IMR-90 (cell line): ENCODE data around the gene HOXB6. TPM values are rescaled to one million over a fixed set of nuclear protein-coding genes. Genes with fewer than 3 reads are reported as not detected.

Experiments used
- ATAC-seq: fragments of 200-7000 bp; cut with Tn5 transposase; 2 replicates; pipeline ENCODE4 v1.9.1; 2020; ENCODE audit warnings: low read depth, mild to moderate bottlenecking, moderate library complexity
- BruUV-seq: library from RNA; stranded (reverse); fragments of 400-500 nt; replicated peaks from 2 replicates; lab custom pipeline; 2021; lab: Mats Ljungman, UMichigan
- CTCF ChIA-PET: fragments of 300-600 bp; formaldehyde crosslinking; extraction: SDS; loops from one replicate; lab custom pipeline; 2021; ENCODE audit warnings: antibody characterized with exemption; lab: Yijun Ruan, JAX
- POLR2A ChIA-PET: fragments of 300-600 bp; sonication (Branson Sonifier 250); formaldehyde crosslinking; loops from one replicate; lab custom pipeline; 2022; ENCODE audit warnings: antibody characterized with exemption; ENCODE audit not compliant: unreplicated experiment; lab: Charles Lee
- DNase-seq: peaks from one replicate; pipeline ENCODE4 v3.0.0; 2013
- H2AFZ ChIP-seq: replicated peaks from 2 replicates; pipeline ENCODE3; 2013; ENCODE audit warnings: low read length, mild to moderate bottlenecking; ENCODE audit not compliant: poor library complexity
- H2AK5ac ChIP-seq: 2 replicates; pipeline ENCODE4 v1.6.1; 2013; ENCODE audit warnings: low read depth, low read length, inconsistent platforms
- H2AK9ac ChIP-seq: replicated peaks from 2 replicates; pipeline ENCODE3; 2013; ENCODE audit warnings: mild to moderate bottlenecking, low read depth, low read length, moderate library complexity; ENCODE audit not compliant: poor library complexity
- H2BK120ac ChIP-seq: 2 replicates; pipeline ENCODE4 v1.6.1; 2013; ENCODE audit warnings: low read depth, low read length, inconsistent platforms
- H2BK15ac ChIP-seq: 3 replicates; pipeline ENCODE4 v1.6.1; 2013; ENCODE audit warnings: low read depth, low read length, inconsistent platforms
- H2BK20ac ChIP-seq: 2 replicates; pipeline ENCODE4 v1.6.1; 2013; ENCODE audit warnings: low read depth, mild to moderate bottlenecking, inconsistent platforms, low read length, moderate library complexity
- H2BK5ac ChIP-seq: 2 replicates; pipeline ENCODE4 v1.6.1; 2013; ENCODE audit warnings: mild to moderate bottlenecking, low read depth, low read length, inconsistent platforms; ENCODE audit not compliant: poor library complexity, severe bottlenecking
- H3K14ac ChIP-seq: replicated peaks from 2 replicates; pipeline ENCODE4 v1.6.1; 2013; ENCODE audit warnings: low read depth, low read length, inconsistent platforms
- H3K18ac ChIP-seq: 2 replicates; pipeline ENCODE4 v1.6.1; 2013; ENCODE audit warnings: low read depth, low read length, control low read depth
- H3K23ac ChIP-seq: 2 replicates; pipeline ENCODE4 v1.6.1; 2013; ENCODE audit warnings: low read depth, low read length, inconsistent platforms
- H3K27ac ChIP-seq: 2 replicates; pipeline ENCODE4 v1.5.1; 2013; ENCODE audit warnings: mild to moderate bottlenecking, control low read depth, low read length; ENCODE audit not compliant: insufficient read depth
- H3K27me3 ChIP-seq: 2 replicates; pipeline ENCODE4 v1.6.1; 2013; ENCODE audit warnings: low read length; ENCODE audit not compliant: control insufficient read depth, insufficient read depth
- H3K36me3 ChIP-seq: 2 replicates; pipeline ENCODE4 v1.6.1; 2013; ENCODE audit warnings: low read length, mixed read lengths; ENCODE audit not compliant: control insufficient read depth, insufficient read depth
- H3K4ac ChIP-seq: 2 replicates; pipeline ENCODE4 v1.6.1; 2013; ENCODE audit warnings: low read depth, low read length, inconsistent platforms
- H3K4me1 ChIP-seq: 2 replicates; pipeline ENCODE4 v1.6.1; 2013; ENCODE audit warnings: low read length, mixed read lengths; ENCODE audit not compliant: control insufficient read depth, insufficient read depth
- H3K4me2 ChIP-seq: 2 replicates; pipeline ENCODE4 v1.6.1; 2013; ENCODE audit warnings: low read depth, mild to moderate bottlenecking, control low read depth, low read length, moderate library complexity
- H3K4me3 ChIP-seq: 2 replicates; pipeline ENCODE4 v1.5.1; 2013; ENCODE audit warnings: low read depth, mild to moderate bottlenecking, control low read depth, low read length, moderate library complexity; ENCODE audit not compliant: insufficient read depth
- H3K56ac ChIP-seq: 2 replicates; pipeline ENCODE4 v1.6.1; 2013; ENCODE audit warnings: low read length, inconsistent platforms; ENCODE audit not compliant: insufficient read depth; ENCODE audit errors: extremely low read depth
- H3K79me1 ChIP-seq, 2 experiments: 2 replicates each; pipeline ENCODE4 v1.6.1; 2013; ENCODE audit warnings: low read length in 2 of 2, inconsistent platforms in 1 of 2, low read depth in 1 of 2
- H3K9ac ChIP-seq: 2 replicates; pipeline ENCODE4 v1.6.1; 2013; ENCODE audit warnings: low read depth, low read length, control low read depth
- H3K9me1 ChIP-seq: 2 replicates; pipeline ENCODE4 v1.6.1; 2013; ENCODE audit warnings: low read length, inconsistent platforms; ENCODE audit not compliant: insufficient read depth
- H3K9me3 ChIP-seq: 2 replicates; pipeline ENCODE4 v1.6.1; 2013; ENCODE audit warnings: low read length; ENCODE audit not compliant: control insufficient read depth, insufficient read depth
- H4K20me1 ChIP-seq: 2 replicates; pipeline ENCODE4 v1.6.1; 2013; ENCODE audit warnings: low read length, inconsistent platforms; ENCODE audit not compliant: insufficient read depth
- H4K5ac ChIP-seq: 2 replicates; pipeline ENCODE4 v1.6.1; 2013; ENCODE audit warnings: mild to moderate bottlenecking, low read depth, low read length, control low read depth
- H4K8ac ChIP-seq, 2 experiments: 2 replicates each; pipeline ENCODE4 v1.6.1; 2013; ENCODE audit warnings: low read depth in 2 of 2, low read length in 2 of 2, control low read depth in 1 of 2, inconsistent platforms in 1 of 2
- H4K91ac ChIP-seq: 2 replicates; pipeline ENCODE4 v1.6.1; 2013; ENCODE audit warnings: low read depth, low read length, inconsistent platforms; ENCODE audit not compliant: insufficient read depth
- CEBPB ChIP-seq: IDR thresholded peaks from 2 replicates; pipeline ENCODE4 v1.6.1; 2012; ENCODE audit warnings: low read depth, low read length, improper control_type of control experiment
- CTCF ChIP-seq: conservative IDR thresholded peaks from 2 replicates; pipeline ENCODE4 v1.5.1; 2012; ENCODE audit warnings: mild to moderate bottlenecking, low read depth, low read length, improper control_type of control experiment
- ELK1 ChIP-seq: fragments of 150-350 bp; IDR thresholded peaks from 2 replicates; pipeline ENCODE4 v1.6.1; 2016; ENCODE audit warnings: low read depth, mild to moderate bottlenecking, low read length, moderate library complexity, borderline replicate concordance
- FOS ChIP-seq: fragments of 150-350 bp; IDR thresholded peaks from 2 replicates; pipeline ENCODE4 v1.6.1; 2016; ENCODE audit warnings: low read depth, low read length
- MAFK ChIP-seq: IDR thresholded peaks from 2 replicates; pipeline ENCODE4 v1.6.1; 2012; ENCODE audit warnings: low read depth, low read length, improper control_type of control experiment
- MAZ ChIP-seq: IDR thresholded peaks from 2 replicates; pipeline ENCODE4 v1.6.1; 2012; ENCODE audit warnings: low read depth, mild to moderate bottlenecking, low read length, improper control_type of control experiment, moderate library complexity, borderline replicate concordance
- MXI1 ChIP-seq: IDR thresholded peaks from 2 replicates; pipeline ENCODE4 v1.6.1; 2012; ENCODE audit warnings: low read depth, mild to moderate bottlenecking, low read length, moderate library complexity, borderline replicate concordance
- NFE2L2 ChIP-seq: fragments of 150-350 bp; IDR thresholded peaks from 2 replicates; pipeline ENCODE4 v1.6.1; 2016; ENCODE audit warnings: low read depth, mild to moderate bottlenecking, low read length
- SMC3 ChIP-seq: fragments of 150-350 bp; IDR thresholded peaks from 2 replicates; pipeline ENCODE4 v1.6.1; 2016; ENCODE audit warnings: low read depth, mild to moderate bottlenecking, antibody characterized with exemption, low read length, moderate library complexity
- WGBS, 2 experiments: methylation state at CpG; one replicate each; pipeline versions ENCODE4 v1.1.5 to v1.1.7; 2013; ENCODE audit warnings: missing lambda C conversion rate in 2 of 2; ENCODE audit not compliant: insufficient read length in 1 of 2; ENCODE audit errors: extremely low coverage in 2 of 2; 5-methylcytosine and 5-hydroxymethylcytosine counted together
- dilution Hi-C: fragments of 300-500 bp; cut with HindIII; formaldehyde crosslinking; loops from one replicate; pipeline ENCODE4 v1.14.3; 2018; ENCODE audit warnings: low sequenced_read_pairs; ENCODE audit not compliant: unreplicated experiment
- in situ Hi-C: fragments of 300-500 bp; cut with MboI; formaldehyde crosslinking; loops from 3 replicates; pipeline ENCODE4 v1.14.3; 2019; ENCODE audit warnings: low sequenced_read_pairs, inconsistent platforms, mixed read lengths
- intact Hi-C: fragments of 100-400 bp; cut with micrococcal nuclease; formaldehyde crosslinking; loops from 2 replicates; pipeline ENCODE4 v1.10.0; 2022
- polyA plus RNA-seq, 3 experiments: library from polyadenylated mRNA; depleted of rRNA; stranded (reverse); fragments of >200 nt; gene quantifications; 2 replicates each; pipeline ENCODE4 v1.2.3, GENCODE V29; 2012; ENCODE audit warnings: low replicate concordance in 1 of 3
- total RNA-seq: library from RNA; depleted of rRNA; stranded (reverse); fragments of >200 nt; gene quantifications from 2 replicates; pipeline ENCODE4 v1.2.3, GENCODE V29; 2012
- TF ChIP-seq, protein P1 (sequence below): fragments of 150-350 bp; IDR thresholded peaks from 2 replicates; pipeline ENCODE4 v1.6.1; 2017; ENCODE audit warnings: mild to moderate bottlenecking, antibody characterized with exemption, low read length, low read depth

Gene HOXB6
- total and polyA plus RNA-seq, 2 of the 4 experiments (the other 2 are of a cell fraction): 11.1 to 42.2 TPM

DNA sequence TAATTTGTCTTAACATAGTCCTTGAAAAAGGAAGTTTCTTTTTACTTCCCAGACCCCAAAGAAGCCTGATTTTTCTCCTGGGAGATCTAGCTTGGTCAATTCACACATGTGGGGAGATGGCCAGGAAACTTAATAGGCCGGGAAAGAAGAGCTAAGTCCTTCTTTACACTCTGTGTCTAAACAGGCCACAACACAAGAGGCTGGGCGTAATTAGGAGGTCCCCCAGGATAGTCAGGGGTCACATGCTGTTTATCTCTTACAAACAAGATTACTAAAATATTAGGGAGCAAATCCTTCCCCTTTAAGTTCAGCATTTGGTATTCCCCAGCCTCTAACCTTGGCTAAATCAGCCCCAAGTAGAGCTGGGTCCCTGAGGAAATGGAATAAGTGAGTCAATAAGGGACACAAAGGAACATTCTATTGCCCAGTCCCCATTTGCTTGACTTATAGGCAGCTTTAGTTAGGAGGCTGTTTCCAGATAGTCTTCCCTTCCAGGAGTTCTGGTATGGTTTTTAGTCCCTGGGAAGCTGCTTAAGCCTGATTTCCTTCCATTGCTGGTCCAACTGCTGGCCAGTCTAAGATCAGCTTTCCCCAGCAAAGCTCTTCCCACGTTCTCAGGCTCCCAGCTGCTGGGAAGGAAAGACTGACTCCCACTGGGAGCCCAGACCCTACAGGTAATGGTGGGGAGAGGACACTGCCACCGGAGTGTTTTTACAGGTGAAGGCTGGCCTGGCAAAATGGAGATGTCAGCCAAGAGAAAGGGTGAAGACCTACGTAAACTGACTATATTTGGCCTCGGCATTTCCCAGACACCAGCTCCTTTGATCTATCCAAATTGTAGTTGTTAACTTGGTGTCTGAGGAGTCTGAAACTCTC lies 35.4 kb upstream of the HOXB6 start (continued):
- no peak for TF ChIP-seq ELK1

- intact Hi-C loops: no loop called here
- Histone ChIP-seq H4K20me1 (no peaks in the 10 kb centered on the region; the same call in 1 of the 2 replicates), H3K79me1 (no peaks in the 10 kb centered on the region), H2AFZ (no peak overlapping the region), H2BK120ac (no peak overlapping the region), H4K5ac (no peak overlapping the region), H3K14ac (no peak overlapping the region), H3K4me2 (no peak overlapping the region), H3K9me3 (peaks cover 14% of the 10 kb centered on the region), H3K56ac (no peak overlapping the region), H3K9ac (no peak overlapping the region), H4K91ac (no peak overlapping the region), H3K27me3 (peaks cover 99% of the 10 kb centered on the region), H3K23ac (no peak overlapping the region), H3K27ac (no peak overlapping the region), H2AK5ac (no peak overlapping the region), H2BK5ac (no peak overlapping the region), H3K36me3 (no peaks in the 10 kb centered on the region), H3K18ac (no peak overlapping the region), H3K4ac (no peak overlapping the region), H3K9me1 (no peaks in the 10 kb centered on the region), H3K4me3 (no peak overlapping the region), H3K4me1 (no peaks in the 10 kb centered on the region), H2AK9ac (no peak overlapping the region), H2BK20ac (no peak overlapping the region), H2BK15ac (no peak overlapping the region), H4K8ac (no peak overlapping the region)
- in situ Hi-C loops: no loop called here
- 0% methylated on average over 2 of the region's 5 CpGs; no CpG with 5 or more reads in 1 of the 2 experiments for WGBS, 2 experiments
- no peak for ATAC-seq
- BruUV-seq: no TSS peak
- no peak for DNase-seq
- ChIA-PET POLR2A (no interaction called here), CTCF (no interaction called here)
- dilution Hi-C loops: no loop called here
- TF ChIP-seq MAFK: no peak
- no peak for TF ChIP-seq MXI1
- no peak for TF ChIP-seq CEBPB
- no peak for TF ChIP-seq NFE2L2
- no peak for TF ChIP-seq FOS
- no peak for TF ChIP-seq MAZ
- TF ChIP-seq SMC3: no peak
- TF ChIP-seq, protein P1, sequence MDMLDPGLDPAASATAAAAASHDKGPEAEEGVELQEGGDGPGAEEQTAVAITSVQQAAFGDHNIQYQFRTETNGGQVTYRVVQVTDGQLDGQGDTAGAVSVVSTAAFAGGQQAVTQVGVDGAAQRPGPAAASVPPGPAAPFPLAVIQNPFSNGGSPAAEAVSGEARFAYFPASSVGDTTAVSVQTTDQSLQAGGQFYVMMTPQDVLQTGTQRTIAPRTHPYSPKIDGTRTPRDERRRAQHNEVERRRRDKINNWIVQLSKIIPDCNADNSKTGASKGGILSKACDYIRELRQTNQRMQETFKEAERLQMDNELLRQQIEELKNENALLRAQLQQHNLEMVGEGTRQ: no peak
- no peak for TF ChIP-seq CTCF
- TF ChIP-seq ELK1: no peak
Observed at GRCh38 chr17:48639136-48639535, 34.4 kb upstream of the HOXB6 start.
